ENCODE data around the gene GPHN. TPM values are rescaled to one million over a fixed set of nuclear protein-coding genes. Genes with fewer than 3 reads are reported as not detected.
A peak's percentile ranks its signal among the peaks of the same experiment; 100 is the strongest.

Gene GPHN
- total RNA-seq, 1 donor from 2014 or later, result 12.4 TPM

DNA sequence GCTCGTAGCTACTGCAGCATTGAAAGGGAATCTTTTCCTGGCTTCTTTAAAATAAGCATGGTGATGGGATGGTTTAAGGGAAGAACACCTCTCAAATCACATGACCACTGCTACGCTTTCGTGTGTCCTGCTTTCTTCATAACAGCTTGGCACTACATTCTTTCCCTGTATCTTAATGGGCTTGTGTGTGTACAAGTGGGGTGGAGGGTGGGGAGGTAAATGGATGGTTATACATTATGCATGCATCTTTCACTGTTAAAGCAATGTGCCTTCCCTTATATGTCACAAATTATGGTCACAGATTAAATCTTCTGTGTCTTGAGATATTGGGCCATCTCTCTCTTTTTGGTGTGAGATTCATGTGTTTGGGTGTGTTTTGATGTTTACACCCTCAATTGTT lies 511.8 kb downstream of the GPHN start:
- H3K4me1 Mint-ChIP-seq (ENCODE audit: low read depth), result no peaks in the 10 kb centered on the region
- no peaks in the 10 kb centered on the region for H3K27me3 Mint-ChIP-seq (ENCODE audit: low read depth)
- H3K9me3 Mint-ChIP-seq (ENCODE audit: low read depth), result peaks cover 4% of the 10 kb centered on the region
- no peak overlapping the region for H3K27ac Mint-ChIP-seq (ENCODE audit: unreplicated experiment)
- no peak for DNase-seq (ENCODE audit: low spot score)
- no peaks in the 10 kb centered on the region for H3K36me3 Mint-ChIP-seq (ENCODE audit: low read depth)
- no peak overlapping the region for H3K4me3 Mint-ChIP-seq (ENCODE audit: unreplicated experiment)
- TF ChIP-seq, protein P1, sequence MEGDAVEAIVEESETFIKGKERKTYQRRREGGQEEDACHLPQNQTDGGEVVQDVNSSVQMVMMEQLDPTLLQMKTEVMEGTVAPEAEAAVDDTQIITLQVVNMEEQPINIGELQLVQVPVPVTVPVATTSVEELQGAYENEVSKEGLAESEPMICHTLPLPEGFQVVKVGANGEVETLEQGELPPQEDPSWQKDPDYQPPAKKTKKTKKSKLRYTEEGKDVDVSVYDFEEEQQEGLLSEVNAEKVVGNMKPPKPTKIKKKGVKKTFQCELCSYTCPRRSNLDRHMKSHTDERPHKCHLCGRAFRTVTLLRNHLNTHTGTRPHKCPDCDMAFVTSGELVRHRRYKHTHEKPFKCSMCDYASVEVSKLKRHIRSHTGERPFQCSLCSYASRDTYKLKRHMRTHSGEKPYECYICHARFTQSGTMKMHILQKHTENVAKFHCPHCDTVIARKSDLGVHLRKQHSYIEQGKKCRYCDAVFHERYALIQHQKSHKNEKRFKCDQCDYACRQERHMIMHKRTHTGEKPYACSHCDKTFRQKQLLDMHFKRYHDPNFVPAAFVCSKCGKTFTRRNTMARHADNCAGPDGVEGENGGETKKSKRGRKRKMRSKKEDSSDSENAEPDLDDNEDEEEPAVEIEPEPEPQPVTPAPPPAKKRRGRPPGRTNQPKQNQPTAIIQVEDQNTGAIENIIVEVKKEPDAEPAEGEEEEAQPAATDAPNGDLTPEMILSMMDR (IDR thresholded peaks at IDR 0.05), result no peak

DNA sequence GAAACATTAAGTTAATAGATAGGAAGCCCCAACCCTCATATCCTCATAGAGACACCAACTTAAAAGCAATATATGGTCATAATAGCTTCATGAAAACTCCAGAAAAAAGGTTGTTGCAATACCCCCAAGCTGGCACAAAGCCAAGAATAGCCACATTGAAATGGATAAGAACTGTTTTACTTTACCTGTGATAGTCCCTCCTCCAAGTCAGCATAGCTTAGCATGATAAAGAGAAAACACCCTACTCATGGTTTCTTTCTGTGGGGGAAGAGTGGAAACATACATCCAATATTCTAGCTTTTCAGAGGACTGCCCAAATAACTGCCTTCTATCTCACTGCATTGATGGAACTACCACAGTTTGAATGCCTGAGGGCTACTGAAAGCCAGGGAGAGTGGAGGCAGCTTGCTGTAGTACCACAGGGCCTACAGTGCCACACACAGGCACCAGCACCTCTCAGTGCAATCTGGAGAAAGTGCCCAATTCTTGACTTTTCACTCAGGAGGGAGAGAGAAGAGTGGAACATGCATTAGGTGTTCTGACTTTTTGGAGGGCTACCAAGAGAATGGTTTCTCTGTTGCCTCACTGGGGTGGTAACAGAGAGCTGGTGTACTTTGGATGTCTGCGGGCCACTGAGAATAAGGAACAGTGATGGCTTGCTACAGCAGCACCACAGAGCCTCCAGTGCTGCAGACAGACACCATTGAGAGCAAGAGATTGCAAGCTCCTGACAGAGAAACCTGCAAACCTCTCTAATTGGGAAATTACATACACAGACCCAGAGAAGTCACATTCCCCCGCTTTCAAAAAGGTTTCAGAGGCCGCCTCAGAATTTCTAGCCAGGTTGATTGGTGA lies 524.2 kb downstream of the GPHN start:
- DNase-seq (ENCODE audit: low spot score), result no peak
- H3K9me3 Mint-ChIP-seq (ENCODE audit: low read depth), result peaks cover 15% of the 10 kb centered on the region
- no peaks in the 10 kb centered on the region for H3K4me1 Mint-ChIP-seq (ENCODE audit: low read depth)
- TF ChIP-seq, protein P1 (IDR thresholded peaks at IDR 0.05), result no peak
- no peak overlapping the region for H3K27ac Mint-ChIP-seq (ENCODE audit: unreplicated experiment)
- peaks cover 10% of the 10 kb centered on the region for H3K36me3 Mint-ChIP-seq (ENCODE audit: low read depth)
- H3K27me3 Mint-ChIP-seq (ENCODE audit: low read depth), result no peaks in the 10 kb centered on the region
- H3K4me3 Mint-ChIP-seq (ENCODE audit: unreplicated experiment), result no peak overlapping the region

DNA sequence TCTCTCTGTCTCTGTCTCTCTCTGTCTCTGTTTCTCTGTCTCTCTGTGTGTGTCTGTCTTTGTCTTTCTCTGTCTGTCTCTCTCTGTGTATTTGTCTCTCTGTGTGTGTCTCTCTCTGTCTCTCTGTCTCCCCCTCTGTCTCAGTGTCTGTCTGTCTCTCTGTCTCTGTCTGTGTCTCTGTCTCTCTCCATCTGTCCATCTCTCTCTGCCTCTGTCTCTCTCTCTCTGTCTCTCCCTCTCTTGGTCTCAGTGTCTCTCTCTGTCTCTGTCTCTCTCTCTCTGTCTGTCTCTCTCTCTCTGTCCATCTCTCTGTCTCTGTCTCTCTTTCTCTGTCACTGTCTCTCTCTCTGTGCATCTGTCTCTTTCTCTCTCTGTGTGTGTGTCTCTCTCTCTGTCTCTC lies 537.5 kb downstream of the GPHN start:
- Mint-ChIP-seq H3K36me3 (ENCODE audit: low read depth) (peaks cover 5% of the 10 kb centered on the region), H3K27me3 (ENCODE audit: low read depth) (no peaks in the 10 kb centered on the region), H3K4me1 (ENCODE audit: low read depth) (no peaks in the 10 kb centered on the region), H3K9me3 (ENCODE audit: low read depth) (peaks cover 9% of the 10 kb centered on the region), H3K4me3 (ENCODE audit: unreplicated experiment) (no peak overlapping the region), H3K27ac (ENCODE audit: unreplicated experiment) (no peak overlapping the region)
- no peak for DNase-seq (ENCODE audit: low spot score)
- TF ChIP-seq, protein P1 (IDR thresholded peaks at IDR 0.05), result no peak

DNA sequence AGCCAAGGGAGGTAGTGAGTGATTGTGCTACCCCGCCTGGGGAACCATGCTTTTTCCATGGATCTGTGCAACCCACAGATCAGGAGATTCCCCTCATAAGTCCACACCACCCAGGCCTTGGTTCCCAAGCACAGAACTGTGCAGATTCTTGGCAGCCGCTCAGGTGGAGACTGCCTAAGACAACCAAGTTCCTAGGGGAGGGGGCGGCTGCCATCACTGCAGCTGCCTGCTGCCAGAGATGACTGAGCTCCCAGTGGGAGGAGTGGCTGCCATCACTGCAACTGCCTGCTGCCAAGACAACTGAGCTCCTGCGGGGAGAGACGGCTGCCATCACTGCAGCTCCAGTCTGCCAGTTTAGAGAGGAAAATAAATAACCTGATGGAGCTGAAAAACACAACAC lies 542.9 kb downstream of the GPHN start:
- no peak for DNase-seq (ENCODE audit: low spot score)
- peaks cover 22% of the 10 kb centered on the region for H3K36me3 Mint-ChIP-seq (ENCODE audit: low read depth)
- H3K27me3 Mint-ChIP-seq (ENCODE audit: low read depth), result no peaks in the 10 kb centered on the region
- no peaks in the 10 kb centered on the region for H3K4me1 Mint-ChIP-seq (ENCODE audit: low read depth)
- H3K4me3 Mint-ChIP-seq (ENCODE audit: unreplicated experiment), result no peak overlapping the region
- H3K9me3 Mint-ChIP-seq (ENCODE audit: low read depth), result peaks cover 44% of the 10 kb centered on the region
- TF ChIP-seq, protein P1 (IDR thresholded peaks at IDR 0.05), result no peak
- no peak overlapping the region for H3K27ac Mint-ChIP-seq (ENCODE audit: unreplicated experiment)

DNA sequence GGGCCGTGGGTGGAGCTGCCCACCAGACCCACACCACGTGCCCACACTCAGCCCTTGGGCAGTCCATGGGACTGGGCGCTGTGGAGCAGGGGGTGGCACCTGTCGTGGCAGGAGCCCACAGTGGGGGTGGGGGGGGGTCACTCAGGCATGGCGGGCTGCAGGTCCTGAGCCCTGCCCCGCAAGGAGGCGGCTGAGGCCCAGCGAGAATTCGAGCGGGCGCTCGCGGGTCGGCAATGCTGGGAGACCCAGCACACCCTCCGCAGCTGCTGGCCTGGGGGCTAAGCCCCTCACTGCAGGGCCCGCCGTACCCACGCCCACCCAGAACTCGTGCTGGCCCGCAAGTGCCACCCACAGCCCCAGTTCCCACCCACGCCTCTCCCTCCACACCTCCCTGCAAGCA lies 548.7 kb downstream of the GPHN start:
- H3K27ac Mint-ChIP-seq (ENCODE audit: unreplicated experiment), result no peak overlapping the region
- peak; percentile 72 for DNase-seq (ENCODE audit: low spot score)
- peaks cover 42% of the 10 kb centered on the region for H3K9me3 Mint-ChIP-seq (ENCODE audit: low read depth)
- H3K27me3 Mint-ChIP-seq (ENCODE audit: low read depth), result no peaks in the 10 kb centered on the region
- no peaks in the 10 kb centered on the region for H3K4me1 Mint-ChIP-seq (ENCODE audit: low read depth)
- TF ChIP-seq, protein P1 (IDR thresholded peaks at IDR 0.05), result no peak
- no peak overlapping the region for H3K4me3 Mint-ChIP-seq (ENCODE audit: unreplicated experiment)
- H3K36me3 Mint-ChIP-seq (ENCODE audit: low read depth), result peaks cover 13% of the 10 kb centered on the region
